ENCODE measurements around the gene TCEAL9.

Gene TCEAL9

GRCh38 chrX:103386332-103386731 lies 30.0 kb downstream of the TCEAL9 start:
- Histone ChIP-seq H3K27me3 (replicated peaks; ENCODE audit: control insufficient read depth, insufficient read depth, low read length) (no peaks in the 10 kb centered on the region), H3K36me3 (ENCODE audit: control insufficient read depth, insufficient read depth, low read length) (no peaks in the 10 kb centered on the region), H3K4me3 (replicated peaks; ENCODE audit: low read depth, low read length) (no peak overlapping the region)
- DNase-seq (ENCODE audit: extremely low read depth, insufficient read length): no peak
- TF ChIP-seq CTCF (IDR thresholded peaks at IDR 0.05; ENCODE audit: insufficient read depth, low read length, poor library complexity, severe bottlenecking): no peak

GRCh38 chrX:103393487-103393886 lies 37.2 kb downstream of the TCEAL9 start:
- H3K4me3 ChIP-seq (replicated peaks; ENCODE audit: low read depth, low read length): no peak overlapping the region
- no peaks in the 10 kb centered on the region for H3K27me3 ChIP-seq (replicated peaks; ENCODE audit: control insufficient read depth, insufficient read depth, low read length)
- H3K36me3 ChIP-seq (ENCODE audit: control insufficient read depth, insufficient read depth, low read length): no peaks in the 10 kb centered on the region
- TF ChIP-seq CTCF (IDR thresholded peaks at IDR 0.05; ENCODE audit: insufficient read depth, low read length, poor library complexity, severe bottlenecking): no peak
- no peak for DNase-seq (ENCODE audit: extremely low read depth, insufficient read length)

- Histone ChIP-seq H3K36me3 (ENCODE audit: control insufficient read depth, insufficient read depth, low read length) (no peaks in the 10 kb centered on the region), H3K4me3 (replicated peaks; ENCODE audit: low read depth, low read length) (no peak overlapping the region), H3K27me3 (replicated peaks; ENCODE audit: control insufficient read depth, insufficient read depth, low read length) (no peaks in the 10 kb centered on the region)
- TF ChIP-seq CTCF (IDR thresholded peaks at IDR 0.05; ENCODE audit: insufficient read depth, low read length, poor library complexity, severe bottlenecking): no peak
- DNase-seq (ENCODE audit: extremely low read depth, insufficient read length): no peak
Measured at GRCh38 chrX:103396186-103396585, 39.9 kb downstream of the TCEAL9 start.

- H3K27me3 ChIP-seq (replicated peaks; ENCODE audit: control insufficient read depth, insufficient read depth, low read length): no peaks in the 10 kb centered on the region
- no peak for TF ChIP-seq CTCF (IDR thresholded peaks at IDR 0.05; ENCODE audit: insufficient read depth, low read length, poor library complexity, severe bottlenecking)
Measured at GRCh38 chrX:103396660-103397059, 40.4 kb downstream of the TCEAL9 start.

GRCh38 chrX:103397707-103398106 lies 41.4 kb downstream of the TCEAL9 start:
- no peak for TF ChIP-seq CTCF (IDR thresholded peaks at IDR 0.05; ENCODE audit: insufficient read depth, low read length, poor library complexity, severe bottlenecking)
- no peak overlapping the region for H3K4me3 ChIP-seq (replicated peaks; ENCODE audit: low read depth, low read length)
- no peak for DNase-seq (ENCODE audit: extremely low read depth, insufficient read length)

More at GRCh38 chrX:103396660-103397059, 40.4 kb downstream of the TCEAL9 start:
- DNase-seq (ENCODE audit: extremely low read depth, insufficient read length): no peak
- H3K4me3 ChIP-seq (replicated peaks; ENCODE audit: low read depth, low read length): no peak overlapping the region
- no peaks in the 10 kb centered on the region for H3K36me3 ChIP-seq (ENCODE audit: control insufficient read depth, insufficient read depth, low read length)

GRCh38 chrX:103398421-103398864 lies 42.1 kb downstream of the TCEAL9 start:
- Histone ChIP-seq H3K4me3 (replicated peaks; ENCODE audit: low read depth, low read length) (no peak overlapping the region), H3K36me3 (ENCODE audit: control insufficient read depth, insufficient read depth, low read length) (no peaks in the 10 kb centered on the region), H3K27me3 (replicated peaks; ENCODE audit: control insufficient read depth, insufficient read depth, low read length) (no peaks in the 10 kb centered on the region)
- no peak for TF ChIP-seq CTCF (IDR thresholded peaks at IDR 0.05; ENCODE audit: insufficient read depth, low read length, poor library complexity, severe bottlenecking)
- DNase-seq (ENCODE audit: extremely low read depth, insufficient read length): no peak

More at GRCh38 chrX:103397707-103398106, 41.4 kb downstream of the TCEAL9 start:
- Histone ChIP-seq H3K27me3 (replicated peaks; ENCODE audit: control insufficient read depth, insufficient read depth, low read length) (no peaks in the 10 kb centered on the region), H3K36me3 (ENCODE audit: control insufficient read depth, insufficient read depth, low read length) (no peaks in the 10 kb centered on the region)
